Stomach smooth muscle (tissue), 2 donors: ENCODE results near the gene NR2C1.
"Not testable (repeated sequence)": the region's sequence is repeated elsewhere in the genome, so short reads cannot be mapped to it uniquely, and the experiment has no call there.

Experiments used
- H3K27ac ChIP-seq: one replicate; pipeline ENCODE4 v1.7.0; 2013; ENCODE audit warnings: mild to moderate bottlenecking, low read length, inconsistent platforms
- H3K27me3 ChIP-seq, 2 donors: one replicate each; pipeline ENCODE4 v1.7.0; 2013; ENCODE audit warnings: low read length in 2 of 2; ENCODE audit not compliant: insufficient read depth in 2 of 2, control insufficient read depth in 1 of 2
- H3K36me3 ChIP-seq, 2 donors: one replicate each; pipeline ENCODE4 v1.7.0; 2013; ENCODE audit warnings: low read length in 2 of 2; ENCODE audit not compliant: control insufficient read depth in 2 of 2, insufficient read depth in 2 of 2
- H3K4me1 ChIP-seq: one replicate; pipeline ENCODE4 v1.7.0; 2013; ENCODE audit warnings: low read length; ENCODE audit not compliant: control insufficient read depth, insufficient read depth
- H3K4me3 ChIP-seq, 2 donors: one replicate each; pipeline ENCODE4 v1.7.0; 2013; ENCODE audit warnings: low read length in 2 of 2
- H3K9ac ChIP-seq, 2 donors: one replicate each; pipeline ENCODE4 v1.7.0; 2013; ENCODE audit warnings: low read length in 2 of 2, mild to moderate bottlenecking in 1 of 2
- H3K9me3 ChIP-seq, 2 donors: one replicate each; pipeline ENCODE4 v1.7.0; 2013; ENCODE audit warnings: low read length in 2 of 2; ENCODE audit not compliant: control insufficient read depth in 2 of 2
- donor health status: healthy.
- donor health status: Pancreatic carcinoma.

Gene NR2C1

DNA sequence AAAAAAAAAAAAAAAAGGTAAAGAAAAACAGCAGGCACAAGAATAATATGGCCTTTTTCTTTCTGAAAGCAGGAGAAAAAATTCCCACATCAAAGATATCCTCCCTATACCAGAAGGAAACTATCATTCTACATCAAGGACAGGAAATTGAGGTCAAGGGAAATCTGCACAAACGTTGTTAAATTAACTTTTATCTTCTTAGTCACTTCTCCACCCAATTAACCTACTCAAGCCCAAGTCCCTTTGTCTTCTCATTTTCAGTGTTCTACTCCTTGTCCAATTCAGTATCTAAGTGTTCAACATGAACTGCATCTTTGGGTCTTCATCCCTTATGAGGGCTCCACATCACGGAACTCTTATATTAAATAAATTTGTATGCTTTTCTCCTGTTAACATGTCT, 85.6 kb downstream of the NR2C1 start:
- H3K9me3 ChIP-seq, result no peaks in the 10 kb centered on the region
- H3K4me3 ChIP-seq, result no peak overlapping the region
- no peaks in the 10 kb centered on the region for H3K27me3 ChIP-seq
- H3K9ac ChIP-seq, result no peak overlapping the region
- peaks cover 6 to 10% of the 10 kb centered on the region in 2 donors for H3K36me3 ChIP-seq
- no peaks in the 10 kb centered on the region for H3K4me1 ChIP-seq
- H3K27ac ChIP-seq, result no peak overlapping the region

DNA sequence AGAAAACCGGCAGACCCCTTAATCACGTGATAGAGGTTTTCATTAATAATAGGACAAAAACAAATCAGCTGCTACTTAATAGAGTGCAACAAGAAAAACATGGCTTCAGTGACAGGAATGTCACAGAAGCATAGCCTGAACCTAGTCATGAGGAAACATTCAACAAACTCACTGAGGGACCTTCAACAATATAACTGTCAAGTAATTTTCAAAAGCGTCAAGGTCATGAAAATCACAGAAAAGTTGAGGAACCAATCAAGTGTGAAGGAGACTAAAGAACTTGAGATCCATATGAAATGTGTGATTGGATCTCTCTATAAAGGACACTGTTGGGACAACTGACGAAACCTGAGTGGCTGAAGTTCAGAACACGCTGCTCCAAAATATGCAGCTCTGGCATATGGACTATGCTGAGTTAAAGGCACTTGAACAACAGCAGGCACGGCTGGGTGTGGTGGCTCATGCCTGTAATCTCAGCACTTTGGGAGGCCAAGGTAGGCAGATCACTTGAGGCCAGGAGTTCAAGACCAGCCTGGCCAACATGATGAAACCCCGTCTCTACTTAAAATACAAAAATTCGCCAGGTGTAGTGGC, 86.2 kb downstream of the NR2C1 start:
- Histone ChIP-seq H3K9ac (no peak overlapping the region), H3K9me3 (no peaks in the 10 kb centered on the region), H3K36me3 (peaks cover under 1 to 6% of the 10 kb centered on the region in 2 donors), H3K27ac (no peak overlapping the region), H3K4me1 (no peaks in the 10 kb centered on the region), H3K27me3 (no peaks in the 10 kb centered on the region), H3K4me3 (no peak overlapping the region)

DNA sequence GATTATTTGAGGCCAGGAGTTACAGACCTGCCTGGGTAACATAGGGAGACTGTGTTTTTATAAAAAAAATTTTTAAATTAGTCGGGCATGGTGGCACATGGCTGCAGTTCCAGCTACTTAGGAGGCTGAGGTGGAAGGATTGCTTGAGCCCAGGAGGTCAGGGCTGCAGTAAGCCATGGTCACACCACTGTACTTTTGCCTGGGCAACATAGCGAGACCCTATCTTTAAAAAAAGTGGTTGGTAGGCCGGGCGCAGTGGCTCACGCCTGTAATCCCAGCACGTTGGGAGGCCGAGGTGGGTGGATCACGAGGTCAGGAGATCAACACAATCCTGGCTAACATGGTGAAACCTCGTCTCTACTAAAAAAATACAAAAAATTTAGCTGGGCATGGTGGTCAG, 88.3 kb downstream of the NR2C1 start:
- not testable (repeated sequence) for H3K27ac ChIP-seq, H3K4me1 ChIP-seq, H3K4me3 ChIP-seq, H3K27me3 ChIP-seq, H3K9ac ChIP-seq, H3K9me3 ChIP-seq, H3K36me3 ChIP-seq

DNA sequence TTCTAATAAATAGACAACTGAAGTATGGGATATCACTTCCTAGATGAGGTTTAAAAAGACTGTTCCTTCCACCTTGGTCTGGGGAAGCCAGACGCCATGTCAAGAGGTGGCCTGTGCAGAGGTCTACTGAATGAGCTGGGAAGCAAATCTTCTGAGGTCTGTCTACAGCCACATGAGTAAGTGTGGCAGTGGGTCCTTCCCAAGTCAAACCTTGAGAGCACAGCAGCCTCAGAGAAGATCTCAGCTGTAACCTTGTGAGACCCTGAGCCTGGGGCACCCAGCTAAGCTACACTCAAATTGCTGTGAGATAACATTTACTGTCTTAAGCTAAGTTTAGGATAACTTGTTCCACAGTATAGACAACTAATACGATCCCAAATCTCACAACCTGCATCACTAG, 90.1 kb downstream of the NR2C1 start:
- no peak overlapping the region for H3K4me3 ChIP-seq
- H3K4me1 ChIP-seq, result no peaks in the 10 kb centered on the region
- no peaks in the 10 kb centered on the region for H3K9me3 ChIP-seq
- no peak overlapping the region for H3K27ac ChIP-seq
- no peaks in the 10 kb centered on the region for H3K27me3 ChIP-seq
- H3K9ac ChIP-seq, result no peak overlapping the region
- peaks cover 0 to 6% of the 10 kb centered on the region in 2 donors for H3K36me3 ChIP-seq

DNA sequence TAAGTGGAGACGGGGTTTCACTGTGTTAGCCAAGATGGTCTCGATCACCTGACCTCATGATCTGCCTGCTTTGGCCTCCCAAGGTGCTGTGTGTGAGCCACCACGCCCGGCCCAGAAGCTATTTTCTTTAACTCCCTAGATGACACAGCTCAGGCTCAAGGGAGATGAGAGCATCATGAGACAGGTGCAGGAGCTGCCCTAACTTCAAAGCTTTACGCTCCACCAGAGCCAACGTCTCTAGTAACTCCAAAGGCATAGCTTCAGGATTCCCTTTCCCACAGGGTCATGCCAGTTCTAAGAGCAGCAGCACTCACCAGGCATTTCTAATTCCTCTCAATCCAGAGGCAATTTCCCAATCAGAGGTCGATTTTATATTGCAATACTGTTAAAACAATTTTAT, 91.0 kb downstream of the NR2C1 start:
- Histone ChIP-seq H3K4me1 (no peaks in the 10 kb centered on the region), H3K36me3 (peaks cover 0 to 6% of the 10 kb centered on the region in 2 donors), H3K9ac (no peak overlapping the region), H3K4me3 (no peak overlapping the region), H3K9me3 (no peaks in the 10 kb centered on the region), H3K27ac (no peak overlapping the region), H3K27me3 (no peaks in the 10 kb centered on the region)

DNA sequence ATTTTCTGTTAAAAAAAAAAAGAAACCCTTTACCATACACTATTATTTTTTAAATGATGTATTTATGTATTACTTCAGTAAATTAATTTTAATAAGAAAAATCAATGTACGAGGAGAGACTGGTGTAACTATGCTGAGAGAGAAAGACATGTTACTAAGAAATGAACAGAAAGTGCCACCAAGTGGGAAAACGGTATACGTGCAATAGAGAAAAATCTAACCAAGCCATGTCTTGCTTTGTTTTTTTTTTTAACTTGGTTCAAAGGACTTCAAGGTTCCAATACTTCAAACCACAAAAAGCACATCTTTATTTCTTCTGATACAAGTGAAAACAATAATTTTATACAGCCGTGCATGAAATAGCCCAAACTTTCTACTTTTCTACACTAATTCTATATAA, 92.8 kb downstream of the NR2C1 start:
- Histone ChIP-seq H3K27ac (no peak overlapping the region), H3K27me3 (no peaks in the 10 kb centered on the region), H3K36me3 (peaks cover 0 to 6% of the 10 kb centered on the region in 2 donors), H3K9me3 (no peaks in the 10 kb centered on the region), H3K9ac (no peak overlapping the region), H3K4me1 (no peaks in the 10 kb centered on the region), H3K4me3 (no peak overlapping the region)

DNA sequence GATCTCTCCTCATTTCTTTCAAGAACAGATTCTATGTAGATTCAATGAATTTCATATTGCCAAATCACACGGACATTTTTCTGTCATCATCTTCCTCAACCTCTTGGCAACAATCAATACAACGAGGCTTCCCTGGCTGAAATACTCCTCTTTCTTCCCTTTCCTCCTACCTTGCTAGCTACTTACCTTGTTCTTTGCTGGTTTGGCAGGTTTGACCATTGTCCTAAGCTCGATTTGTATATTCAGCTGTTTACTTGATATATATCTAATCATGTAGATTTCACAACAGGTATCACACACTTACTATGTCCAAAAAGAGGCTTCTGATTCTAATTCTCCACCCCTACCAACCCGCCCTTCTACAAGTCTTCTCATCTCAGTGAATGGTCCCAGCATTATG, 93.5 kb downstream of the NR2C1 start:
- Histone ChIP-seq H3K4me1 (no peaks in the 10 kb centered on the region), H3K9ac (no peak overlapping the region), H3K27me3 (no peaks in the 10 kb centered on the region), H3K27ac (no peak overlapping the region), H3K9me3 (no peaks in the 10 kb centered on the region), H3K4me3 (no peak overlapping the region), H3K36me3 (peaks cover 0 to 6% of the 10 kb centered on the region in 2 donors)

DNA sequence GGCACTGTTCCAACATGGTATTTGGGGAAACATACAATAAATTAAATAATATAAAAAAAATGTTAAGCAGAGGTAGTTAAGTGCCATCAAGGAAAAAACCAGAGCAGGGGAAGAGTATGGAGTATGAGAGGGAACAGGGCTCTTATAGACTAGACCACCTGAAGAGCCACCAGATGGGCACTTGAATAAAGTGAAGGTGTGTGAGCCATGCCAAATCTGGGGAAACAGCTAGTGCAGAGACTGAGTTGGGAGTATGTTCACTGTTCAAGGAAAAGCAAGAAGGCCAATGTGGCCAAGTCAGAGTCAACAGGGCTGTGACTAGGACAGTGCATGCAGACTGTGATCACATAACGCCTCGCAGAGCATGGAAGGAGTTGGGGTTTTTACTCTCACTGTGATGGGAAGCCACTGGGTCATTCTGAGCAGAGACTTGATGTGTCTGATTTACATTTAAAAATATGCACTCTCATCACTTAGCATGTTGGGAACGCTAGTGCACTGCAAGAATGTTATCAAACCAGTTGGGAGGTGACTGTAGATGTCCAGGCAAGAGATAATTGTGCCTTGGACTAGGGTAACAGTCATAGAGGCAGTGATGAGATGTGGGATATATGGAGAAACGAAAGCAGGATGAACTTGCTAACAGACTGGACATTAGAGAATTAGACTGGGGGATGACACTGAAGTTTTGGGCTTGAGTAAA, 95.5 kb downstream of the NR2C1 start:
- no peak overlapping the region for H3K9ac ChIP-seq
- H3K27me3 ChIP-seq, result no peaks in the 10 kb centered on the region
- H3K36me3 ChIP-seq, result no peaks in the 10 kb centered on the region
- no peak overlapping the region for H3K4me3 ChIP-seq
- H3K4me1 ChIP-seq, result no peaks in the 10 kb centered on the region
- no peaks in the 10 kb centered on the region for H3K9me3 ChIP-seq
- no peak overlapping the region for H3K27ac ChIP-seq

DNA sequence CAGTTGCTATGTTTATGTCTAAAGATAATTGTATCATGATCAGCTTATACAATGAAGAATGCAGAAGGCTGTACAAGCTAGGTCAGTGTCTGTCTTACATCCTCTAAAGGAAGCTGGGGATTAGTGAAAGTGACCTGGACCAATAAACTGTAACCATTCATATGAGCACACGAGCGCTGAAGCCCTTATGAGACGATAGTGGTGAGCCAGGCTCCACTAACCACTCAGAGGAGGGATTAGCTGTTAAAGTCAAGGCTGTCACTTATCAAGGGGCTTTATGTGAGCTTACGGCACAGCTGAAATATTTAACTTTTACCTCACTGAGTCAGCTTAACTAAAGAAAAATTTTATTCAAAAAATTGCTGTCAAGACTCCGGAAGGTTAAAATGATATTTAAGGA, 100.2 kb downstream of the NR2C1 start:
- Histone ChIP-seq H3K36me3 (peaks cover 12 to 17% of the 10 kb centered on the region in 2 donors), H3K27ac (no peak overlapping the region), H3K9ac (no peak overlapping the region), H3K27me3 (no peaks in the 10 kb centered on the region), H3K4me3 (no peak overlapping the region), H3K4me1 (no peaks in the 10 kb centered on the region), H3K9me3 (no peaks in the 10 kb centered on the region)

DNA sequence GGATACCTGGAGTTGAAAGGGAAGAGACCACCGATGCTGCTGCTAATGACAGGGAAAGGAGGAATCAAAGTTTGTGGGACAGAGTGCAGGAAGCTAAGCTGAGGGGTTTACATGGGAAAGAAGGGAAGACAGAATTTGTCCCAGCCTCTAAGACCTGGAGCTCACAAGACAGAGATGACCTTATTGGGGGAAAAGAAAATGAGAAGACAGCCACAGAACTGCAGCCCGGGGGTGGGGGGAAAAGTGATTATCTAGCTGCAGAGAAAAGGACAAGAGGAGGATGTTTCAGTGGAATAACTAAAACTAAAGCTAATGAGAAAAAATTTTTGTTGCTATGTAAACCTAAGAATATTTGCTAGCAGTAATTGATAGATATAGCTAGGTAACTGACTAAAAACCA, 100.6 kb downstream of the NR2C1 start:
- Histone ChIP-seq H3K9me3 (no peaks in the 10 kb centered on the region), H3K27ac (no peak overlapping the region), H3K36me3 (peaks cover 12 to 17% of the 10 kb centered on the region in 2 donors), H3K4me1 (no peaks in the 10 kb centered on the region), H3K4me3 (no peak overlapping the region), H3K27me3 (no peaks in the 10 kb centered on the region), H3K9ac (no peak overlapping the region)

DNA sequence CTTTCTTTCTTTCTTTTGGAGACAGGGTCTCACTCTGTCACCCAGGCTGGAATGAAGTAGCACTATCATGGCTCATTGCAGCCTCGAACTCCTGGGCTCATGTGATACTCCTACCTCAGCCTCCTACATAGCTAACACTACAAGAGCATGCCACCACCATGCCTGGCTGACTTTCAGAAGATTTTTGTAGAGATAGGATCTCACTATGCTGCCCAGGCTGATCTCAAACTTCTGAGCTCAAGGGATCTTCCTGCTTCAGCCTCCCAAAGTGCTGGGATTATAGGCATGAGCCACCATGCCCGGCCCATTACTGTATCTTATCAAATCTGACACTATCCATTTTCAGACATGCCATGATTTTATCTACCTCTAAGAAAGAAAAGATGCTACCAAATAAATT, 101.5 kb downstream of the NR2C1 start:
- Histone ChIP-seq H3K36me3 (peaks cover 12 to 17% of the 10 kb centered on the region in 2 donors), H3K9ac (no peak overlapping the region), H3K4me1 (no peaks in the 10 kb centered on the region), H3K27ac (no peak overlapping the region), H3K27me3 (no peaks in the 10 kb centered on the region), H3K9me3 (no peaks in the 10 kb centered on the region), H3K4me3 (no peak overlapping the region)
